Lung microvascular endothelial cell (primary cell): ENCODE data around the gene ADCY1. TPM values are rescaled to one million over a fixed set of nuclear protein-coding genes. Genes with fewer than 3 reads are reported as not detected.
A peak's percentile ranks its signal among the peaks of the same experiment; 100 is the strongest.

Experiments
- DNase-seq, 2 donors: peaks; one replicate each; pipeline versions ENCODE4 v3.0.0 to v3.0.0-alpha.2; 2010; ENCODE audit warnings: low read depth in 2 of 2
- total RNA-seq: library from RNA; depleted of rRNA; stranded (reverse); fragments of >200 nt; gene quantifications from 2 replicates; pipeline ENCODE4 v1.2.1, GENCODE V29; 2014

ADCY1 gene
- total RNA-seq, 1 donor from 2014 or later: 0.40 TPM

GRCh38 chr7:45663965-45664633 lies 89.9 kb downstream of the ADCY1 start:
- no peak for DNase-seq

GRCh38 chr7:45665172-45665571 lies 91.0 kb downstream of the ADCY1 start:
- DNase-seq: no peak

- no peak for DNase-seq
Measured at GRCh38 chr7:45670227-45670626, 96.1 kb downstream of the ADCY1 start.

GRCh38 chr7:45670717-45671116 lies 96.5 kb downstream of the ADCY1 start:
- DNase-seq: no peak

- no peak for DNase-seq
Measured at GRCh38 chr7:45677311-45677900, 103.2 kb downstream of the ADCY1 start.

- DNase-seq: no peak
Measured at GRCh38 chr7:45679516-45679915, 105.3 kb downstream of the ADCY1 start.

GRCh38 chr7:45680776-45681175 lies 106.6 kb downstream of the ADCY1 start:
- no peak for DNase-seq

- no peak for DNase-seq
Measured at GRCh38 chr7:45681596-45682357, 107.6 kb downstream of the ADCY1 start.

GRCh38 chr7:45682358-45682735 lies 108.2 kb downstream of the ADCY1 start:
- DNase-seq: no peak

- no peak for DNase-seq
Measured at GRCh38 chr7:45682836-45683555, 108.8 kb downstream of the ADCY1 start.

- DNase-seq: no peak
Measured at GRCh38 chr7:45683556-45684148, 109.5 kb downstream of the ADCY1 start.

GRCh38 chr7:45684910-45685618 lies 110.9 kb downstream of the ADCY1 start:
- DNase-seq: peak; percentile 9 to 24

- DNase-seq: no peak
Measured at GRCh38 chr7:45685619-45686240, 111.6 kb downstream of the ADCY1 start.

- DNase-seq: no peak
Measured at GRCh38 chr7:45686441-45687184, 112.4 kb downstream of the ADCY1 start.

- DNase-seq: no peak
Measured at GRCh38 chr7:45687185-45687560, 113.0 kb downstream of the ADCY1 start.

GRCh38 chr7:45687721-45688120 lies 113.6 kb downstream of the ADCY1 start:
- peak in 1 of 2 donors; percentile 25 for DNase-seq

- DNase-seq: no peak
Measured at GRCh38 chr7:45688382-45688781, 114.2 kb downstream of the ADCY1 start.

GRCh38 chr7:45689011-45689796 lies 115.0 kb downstream of the ADCY1 start:
- DNase-seq: peak; percentile 46 to 72
